CD4-positive, alpha-beta T cell (primary cell): ENCODE data around the gene ITGB3. TPM values are rescaled to one million over a fixed set of nuclear protein-coding genes. Genes with fewer than 3 reads are reported as not detected.
A peak's percentile ranks its signal among the peaks of the same experiment; 100 is the strongest.

Experiments
- ATAC-seq: fragments of 200-7000 bp; cut with Tn5 transposase; one replicate; pipeline ENCODE4 v1.10.0; 2022; ENCODE audit warnings: mild to moderate bottlenecking; ENCODE audit not compliant: poor library complexity
- CTCF ChIA-PET: fragments of 350-600 bp; sonication (Branson Sonifier 250); formaldehyde crosslinking; loops from one replicate; lab custom pipeline; 2021; ENCODE audit warnings: antibody characterized with exemption, inconsistent platforms; lab: Charles Lee
- POLR2A ChIA-PET: fragments of 350-600 bp; sonication (Branson Sonifier 250); formaldehyde crosslinking; loops from one replicate; lab custom pipeline; 2021; ENCODE audit warnings: antibody characterized with exemption, inconsistent platforms; lab: Charles Lee
- DNase-seq, 14 experiments: peaks; one replicate each; pipeline ENCODE4 v3.0.0-alpha.2; 2013 to 2020; ENCODE audit warnings: mixed read lengths in 2 of 14
- H3K27ac ChIP-seq, 2 donors: one replicate each; pipeline versions ENCODE4 v1.5.1 to v1.7.0; 2013; ENCODE audit warnings: low read length in 2 of 2, low read depth in 1 of 2, mild to moderate bottlenecking in 1 of 2
- H3K27me3 ChIP-seq, 2 experiments: 1 replicate in 1 of 2; 2 replicates in 1 of 2; pipeline versions ENCODE4 v1.6.1 to v1.7.0; 2013; ENCODE audit warnings: low read length in 2 of 2, control low read depth in 1 of 2, mild to moderate bottlenecking in 1 of 2, moderate library complexity in 1 of 2; ENCODE audit not compliant: insufficient read depth in 2 of 2, control insufficient read depth in 1 of 2
- H3K36me3 ChIP-seq: one replicate; pipeline ENCODE4 v1.6.1; 2013; ENCODE audit warnings: low read length, control low read depth; ENCODE audit not compliant: insufficient read depth
- H3K4me1 ChIP-seq: one replicate; pipeline ENCODE4 v1.6.1; 2013; ENCODE audit warnings: low read length, control low read depth; ENCODE audit not compliant: insufficient read depth
- H3K4me3 ChIP-seq: one replicate; pipeline ENCODE4 v1.5.1; 2013; ENCODE audit warnings: mild to moderate bottlenecking, low read length, moderate library complexity
- H3K9me3 ChIP-seq, 2 experiments: 1 replicate in 1 of 2; 2 replicates in 1 of 2; pipeline versions ENCODE4 v1.6.1 to v1.7.0; 2013; ENCODE audit warnings: low read length in 2 of 2, mild to moderate bottlenecking in 2 of 2, control low read depth in 1 of 2, moderate library complexity in 1 of 2; ENCODE audit not compliant: control insufficient read depth in 1 of 2, insufficient read depth in 1 of 2
- H3K27ac Mint-ChIP-seq: one replicate; pipeline ENCODE4 v1.8.0; 2020; ENCODE audit warnings: mixed read lengths
- H3K27me3 Mint-ChIP-seq: one replicate; pipeline ENCODE4 v1.8.0; 2021; ENCODE audit warnings: mixed read lengths
- H3K36me3 Mint-ChIP-seq: one replicate; pipeline ENCODE4 v1.8.0; 2021; ENCODE audit warnings: low read depth, mixed read lengths
- H3K4me1 Mint-ChIP-seq: one replicate; pipeline ENCODE4 v1.8.0; 2021; ENCODE audit warnings: low read depth, mixed read lengths
- H3K4me3 Mint-ChIP-seq: one replicate; pipeline ENCODE4 v1.8.0; 2020; ENCODE audit warnings: mild to moderate bottlenecking, mixed read lengths
- H3K9me3 Mint-ChIP-seq: one replicate; pipeline ENCODE4 v1.8.0; 2020; ENCODE audit warnings: mixed read lengths
- intact Hi-C, 2 experiments: fragments of 100-400 bp; cut with DNase I in 1 of 2; cut with micrococcal nuclease in 1 of 2; formaldehyde crosslinking; loops; one replicate each; pipeline versions ENCODE4 v1.15.1 to v1.9.0; 2023 to 2025; cut with DNase I, micrococcal nuclease
- total RNA-seq, 174 experiments: library from RNA in 2 of 174; stranded (reverse) in 2 of 174; gene quantifications; one replicate each; pipeline ENCODE4 v1.2.3 and lab custom pipeline; 2021 to 2026
- TF ChIP-seq, protein P1 (sequence below): fragments of 200-600 bp; IDR thresholded peaks from one replicate; pipeline ENCODE4 v1.8.0; 2022; ENCODE audit warnings: antibody characterized with exemption, mild to moderate bottlenecking

Gene ITGB3
- total RNA-seq, 2 experiments from 2014 or later: 0.05 TPM; not detected in 1

DNA sequence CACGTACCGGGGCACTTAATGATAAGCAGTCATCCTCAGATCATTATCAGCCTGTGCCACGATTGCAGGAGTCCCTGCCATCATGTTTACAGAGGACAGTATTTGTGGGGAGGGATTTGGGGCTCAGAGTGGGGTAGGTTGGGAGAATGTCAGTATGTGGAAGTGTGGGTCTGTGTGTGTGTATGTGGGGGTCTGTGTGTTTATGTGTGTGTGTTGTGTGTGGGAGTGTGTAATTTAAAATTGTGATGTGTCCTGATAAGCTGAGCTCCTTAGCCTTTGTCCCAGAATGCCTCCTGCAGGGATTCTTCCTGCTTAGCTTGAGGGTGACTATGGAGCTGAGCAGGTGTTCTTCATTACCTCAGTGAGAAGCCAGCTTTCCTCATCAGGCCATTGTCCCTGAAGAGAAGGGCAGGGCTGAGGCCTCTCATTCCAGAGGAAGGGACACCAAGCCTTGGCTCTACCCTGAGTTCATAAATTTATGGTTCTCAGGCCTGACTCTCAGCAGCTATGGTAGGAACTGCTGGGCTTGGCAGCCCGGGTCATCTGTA is 56.6 kb downstream of the ITGB3 start:
- intact Hi-C loops: no loop called here
- Mint-ChIP-seq H3K27me3 (no peaks in the 10 kb centered on the region), H3K4me3 (no peak overlapping the region), H3K9me3 (no peaks in the 10 kb centered on the region), H3K4me1 (peaks cover 4% of the 10 kb centered on the region), H3K27ac (no peak overlapping the region), H3K36me3 (no peaks in the 10 kb centered on the region)
- TF ChIP-seq, protein P1, sequence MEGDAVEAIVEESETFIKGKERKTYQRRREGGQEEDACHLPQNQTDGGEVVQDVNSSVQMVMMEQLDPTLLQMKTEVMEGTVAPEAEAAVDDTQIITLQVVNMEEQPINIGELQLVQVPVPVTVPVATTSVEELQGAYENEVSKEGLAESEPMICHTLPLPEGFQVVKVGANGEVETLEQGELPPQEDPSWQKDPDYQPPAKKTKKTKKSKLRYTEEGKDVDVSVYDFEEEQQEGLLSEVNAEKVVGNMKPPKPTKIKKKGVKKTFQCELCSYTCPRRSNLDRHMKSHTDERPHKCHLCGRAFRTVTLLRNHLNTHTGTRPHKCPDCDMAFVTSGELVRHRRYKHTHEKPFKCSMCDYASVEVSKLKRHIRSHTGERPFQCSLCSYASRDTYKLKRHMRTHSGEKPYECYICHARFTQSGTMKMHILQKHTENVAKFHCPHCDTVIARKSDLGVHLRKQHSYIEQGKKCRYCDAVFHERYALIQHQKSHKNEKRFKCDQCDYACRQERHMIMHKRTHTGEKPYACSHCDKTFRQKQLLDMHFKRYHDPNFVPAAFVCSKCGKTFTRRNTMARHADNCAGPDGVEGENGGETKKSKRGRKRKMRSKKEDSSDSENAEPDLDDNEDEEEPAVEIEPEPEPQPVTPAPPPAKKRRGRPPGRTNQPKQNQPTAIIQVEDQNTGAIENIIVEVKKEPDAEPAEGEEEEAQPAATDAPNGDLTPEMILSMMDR: no peak
- Histone ChIP-seq H3K4me1 (peaks cover 8% of the 10 kb centered on the region), H3K9me3 (no peaks in the 10 kb centered on the region), H3K27ac (no peak overlapping the region), H3K4me3 (no peak overlapping the region), H3K36me3 (no peaks in the 10 kb centered on the region), H3K27me3 (no peaks in the 10 kb centered on the region)
- CTCF ChIA-PET: interaction anchor here (0.6 kb wide), 1 partner anchor 58 kb away, joined by 3 read pairs; no protein-coding TSS in a partner anchor
- POLR2A ChIA-PET: interaction anchor here (0.6 kb wide), 1 partner anchor 243 kb away, joined by 6 read pairs; no protein-coding TSS in a partner anchor
- ATAC-seq: no peak
- DNase-seq: no peak

DNA sequence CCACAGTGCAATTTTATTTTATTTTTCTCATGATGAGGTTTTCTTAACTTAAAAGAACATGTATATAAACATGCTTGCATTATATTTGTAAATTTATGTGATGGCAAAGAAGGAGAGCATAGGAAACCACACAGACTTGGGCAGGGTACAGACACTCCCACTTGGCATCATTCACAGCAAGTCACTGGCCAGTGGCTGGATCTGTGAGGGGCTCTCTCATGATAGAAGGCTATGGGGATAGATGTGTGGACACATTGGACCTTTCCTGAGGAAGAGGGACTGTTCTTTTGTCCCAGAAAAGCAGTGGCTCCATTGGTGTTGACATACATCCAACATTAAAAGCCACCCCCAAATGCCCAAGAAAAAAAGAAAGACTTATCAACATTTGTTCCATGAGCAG is 57.8 kb downstream of the ITGB3 start:
- Mint-ChIP-seq H3K4me3 (no peak overlapping the region), H3K27ac (no peak overlapping the region), H3K36me3 (no peaks in the 10 kb centered on the region), H3K27me3 (no peaks in the 10 kb centered on the region), H3K4me1 (no peaks in the 10 kb centered on the region), H3K9me3 (no peaks in the 10 kb centered on the region)
- ATAC-seq: no peak
- Histone ChIP-seq H3K4me1 (no peaks in the 10 kb centered on the region), H3K4me3 (no peak overlapping the region), H3K27ac (no peak overlapping the region), H3K27me3 (no peaks in the 10 kb centered on the region), H3K9me3 (no peaks in the 10 kb centered on the region), H3K36me3 (no peaks in the 10 kb centered on the region)
- TF ChIP-seq, protein P1: no peak
- intact Hi-C loops: no loop called here
- DNase-seq: no peak
- POLR2A ChIA-PET: no interaction called here
- CTCF ChIA-PET: no interaction called here

- intact Hi-C loops: loop anchor here (1.0 to 2.0 kb wide), 2 partner anchors 85 to 86 kb away; no protein-coding TSS in a partner anchor
- POLR2A ChIA-PET: interaction anchor here (0.9 to 1.1 kb wide), 2 partner anchors 9 to 215 kb away, joined by 3 to 6 read pairs; partner anchors contain the start of gene EFCAB13
- no peaks in the 10 kb centered on the region for H3K9me3 ChIP-seq
- no peaks in the 10 kb centered on the region for H3K36me3 ChIP-seq
- Mint-ChIP-seq H3K27ac (no peak overlapping the region), H3K9me3 (no peaks in the 10 kb centered on the region), H3K27me3 (no peaks in the 10 kb centered on the region), H3K36me3 (no peaks in the 10 kb centered on the region), H3K4me1 (no peaks in the 10 kb centered on the region), H3K4me3 (no peak overlapping the region)
- no peaks in the 10 kb centered on the region for H3K27me3 ChIP-seq
- ATAC-seq: peak; percentile 75
- no peak overlapping the region for H3K27ac ChIP-seq
- peak in 7 of 14 experiments; percentile 10 to 74 (median 43) for DNase-seq
- TF ChIP-seq, protein P1: peak; percentile 65
- CTCF ChIA-PET: interaction anchor here (0.8 to 1.7 kb wide), 8 partner anchors 8 to 127 kb away, joined by 3 to 6 read pairs (median 3); partner anchors contain the start of genes CDC27 and EFCAB13
- no peaks in the 10 kb centered on the region for H3K4me1 ChIP-seq
- no peak overlapping the region for H3K4me3 ChIP-seq
These were observed 62.0 kb downstream of the ITGB3 start for GRCh38 chr17:47315451-47316266.
